Activated naive CD8-positive, alpha-beta T cell treated with anti-CD3 and anti-CD28 coated beads, Interleukin-2, amount 10 ng/mL, durations not matched to agents 7 days and 5 days (primary cell): ENCODE results near the gene ARHGAP18. TPM values are rescaled to one million over a fixed set of nuclear protein-coding genes. Genes with fewer than 3 reads are reported as not detected.

Source experiments
- ATAC-seq: fragments of 150-1000 bp; cut with Tn5 transposase; one replicate; pipeline ENCODE4 v1.10.0; 2021; ENCODE audit warnings: low read depth, moderate library complexity
- POLR2A ChIA-PET: fragments of 350-600 bp; sonication (Branson Sonifier 250); formaldehyde crosslinking; loops from one replicate; lab custom pipeline; 2021; ENCODE audit warnings: antibody characterized with exemption; lab: Charles Lee
- DNase-seq: peaks from one replicate; pipeline ENCODE4 v3.0.0; 2021
- H3K27ac Mint-ChIP-seq: one replicate; pipeline ENCODE4 v1.8.0; 2022; ENCODE audit warnings: mild to moderate bottlenecking, mixed read lengths
- H3K27me3 Mint-ChIP-seq: one replicate; pipeline ENCODE4 v1.8.0; 2022; ENCODE audit warnings: mild to moderate bottlenecking, moderate library complexity, mixed read lengths
- H3K36me3 Mint-ChIP-seq: one replicate; pipeline ENCODE4 v1.8.0; 2021; ENCODE audit warnings: mild to moderate bottlenecking, mixed read lengths
- H3K4me1 Mint-ChIP-seq: one replicate; pipeline ENCODE4 v1.8.0; 2021; ENCODE audit warnings: mixed read lengths
- H3K4me3 Mint-ChIP-seq: one replicate; pipeline ENCODE4 v1.8.0; 2022; ENCODE audit warnings: mild to moderate bottlenecking, moderate library complexity, mixed read lengths
- H3K9me3 Mint-ChIP-seq: one replicate; pipeline ENCODE4 v1.8.0; 2021; ENCODE audit warnings: mixed read lengths
- total RNA-seq, 2 experiments: library from RNA; stranded (reverse); gene quantifications; one replicate each; pipeline ENCODE4 v1.2.3, GENCODE V29; 2021

Gene ARHGAP18
- total RNA-seq, 2 experiments from 2014 or later, result 12.1 to 12.7 TPM

DNA sequence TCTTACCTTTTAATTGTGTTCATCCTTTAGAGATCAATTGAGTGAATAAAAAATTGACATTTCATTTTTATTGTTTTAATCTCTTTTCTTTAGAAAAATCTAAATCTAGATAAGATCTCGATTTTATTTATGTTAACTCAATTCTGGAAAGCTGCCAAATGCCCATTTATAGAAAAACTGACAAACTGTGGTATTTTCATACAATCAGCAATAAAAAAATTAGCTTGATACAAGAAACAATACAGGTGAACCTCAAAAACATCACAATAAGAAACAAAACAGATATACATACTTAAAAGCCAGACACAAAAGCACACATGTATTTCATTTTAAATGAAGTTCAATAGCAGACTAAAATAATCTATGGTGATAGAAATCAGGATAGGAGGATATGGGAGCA lies 30.0 kb upstream of the ARHGAP18 start:
- Mint-ChIP-seq H3K4me1 (peaks cover 12% of the 10 kb centered on the region), H3K36me3 (peaks cover 1% of the 10 kb centered on the region), H3K9me3 (no peaks in the 10 kb centered on the region), H3K27me3 (peaks cover 2% of the 10 kb centered on the region), H3K4me3 (no peak overlapping the region), H3K27ac (no peak overlapping the region)
- DNase-seq (no peak), ATAC-seq (no peak)
- POLR2A ChIA-PET, result no interaction called here

DNA sequence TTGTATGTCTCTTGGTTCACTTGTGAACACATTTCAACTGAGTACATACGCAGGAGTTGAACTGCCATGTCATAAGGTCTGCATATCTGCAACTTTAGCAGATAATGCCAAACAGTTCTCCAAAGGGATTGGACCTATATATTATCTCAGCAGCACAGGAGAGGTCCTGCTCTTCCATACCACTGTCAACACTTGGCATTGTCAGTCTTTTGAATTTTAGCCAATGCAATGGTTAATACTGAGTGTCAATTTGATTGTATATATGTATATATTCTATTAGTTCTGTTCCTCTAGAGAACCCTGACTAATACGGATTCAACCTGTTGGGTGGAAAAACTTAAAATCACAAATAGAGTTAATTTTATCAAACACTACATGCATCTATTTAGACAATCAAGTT lies 26.1 kb upstream of the ARHGAP18 start:
- peaks cover 2% of the 10 kb centered on the region for H3K27me3 Mint-ChIP-seq
- no peaks in the 10 kb centered on the region for H3K9me3 Mint-ChIP-seq
- H3K27ac Mint-ChIP-seq, result no peak overlapping the region
- DNase-seq, result no peak
- peaks cover 1% of the 10 kb centered on the region for H3K36me3 Mint-ChIP-seq
- ATAC-seq, result no peak
- no peaks in the 10 kb centered on the region for H3K4me1 Mint-ChIP-seq
- no peak overlapping the region for H3K4me3 Mint-ChIP-seq
- POLR2A ChIA-PET, result no interaction called here

DNA sequence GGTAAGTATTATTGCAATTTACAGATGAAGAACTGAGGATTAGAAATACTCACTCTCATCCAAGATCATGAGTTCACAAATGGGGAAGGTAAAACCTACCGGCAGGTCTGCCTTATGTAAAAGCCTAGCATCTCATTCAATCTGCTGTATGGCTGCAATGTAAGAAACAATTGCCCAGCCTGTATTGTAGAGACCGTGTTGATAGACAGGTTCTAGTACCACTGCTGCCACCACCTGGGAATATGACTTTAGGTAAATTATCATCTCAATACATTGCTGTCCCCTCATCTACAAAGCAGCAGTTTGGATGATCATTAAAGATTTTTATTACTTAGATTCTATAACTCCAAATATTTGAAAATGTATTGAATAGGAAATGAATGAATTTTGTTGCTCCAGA lies 23.3 kb upstream of the ARHGAP18 start:
- H3K4me1 Mint-ChIP-seq, result peaks cover 13% of the 10 kb centered on the region
- H3K9me3 Mint-ChIP-seq, result no peaks in the 10 kb centered on the region
- DNase-seq (no peak), ATAC-seq (no peak)
- no peak overlapping the region for H3K4me3 Mint-ChIP-seq
- POLR2A ChIA-PET, result no interaction called here
- H3K36me3 Mint-ChIP-seq, result peaks cover 1% of the 10 kb centered on the region
- no peak overlapping the region for H3K27ac Mint-ChIP-seq
- H3K27me3 Mint-ChIP-seq, result no peaks in the 10 kb centered on the region

DNA sequence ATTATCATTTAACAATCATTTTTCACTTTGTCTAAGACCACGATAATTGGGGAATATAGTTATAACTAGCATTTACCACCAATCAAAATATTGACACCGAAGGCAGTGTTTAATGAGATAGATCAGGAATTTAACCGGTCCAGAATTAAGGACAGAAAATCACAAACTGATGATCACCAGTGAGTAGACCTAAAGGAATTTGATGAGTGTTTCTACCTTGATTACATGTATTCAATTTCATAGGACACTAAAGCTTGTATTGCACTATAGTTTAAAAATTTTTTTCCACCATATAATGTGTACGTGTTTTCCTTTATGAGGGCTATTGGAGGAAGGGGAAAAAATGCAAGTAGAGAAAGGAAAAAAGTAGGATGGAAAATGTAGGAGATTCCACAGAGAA lies 22.6 kb upstream of the ARHGAP18 start:
- Mint-ChIP-seq H3K4me3 (no peak overlapping the region), H3K9me3 (no peaks in the 10 kb centered on the region), H3K27me3 (no peaks in the 10 kb centered on the region), H3K27ac (no peak overlapping the region), H3K36me3 (peaks cover 1% of the 10 kb centered on the region), H3K4me1 (peaks cover 13% of the 10 kb centered on the region)
- POLR2A ChIA-PET, result no interaction called here
- DNase-seq (no peak), ATAC-seq (no peak)

DNA sequence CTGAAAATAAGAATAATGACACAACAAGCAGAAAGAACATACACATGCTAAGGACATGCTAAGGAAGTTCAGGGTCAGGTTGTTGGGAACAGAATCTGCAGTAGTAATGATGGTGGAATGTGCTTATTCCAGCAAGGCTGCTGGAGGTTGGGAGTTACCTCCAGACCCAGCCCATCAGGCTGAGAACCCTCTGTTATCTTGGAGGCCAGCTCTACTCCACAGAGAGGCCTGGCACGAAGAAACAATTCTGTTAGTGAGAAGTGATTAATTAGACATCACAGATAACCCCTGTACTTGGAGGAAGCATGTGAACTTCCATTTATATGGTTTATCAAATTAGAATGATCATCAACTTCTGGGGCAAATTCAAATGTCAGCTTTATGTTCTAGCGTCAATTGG lies 22.1 kb upstream of the ARHGAP18 start:
- ATAC-seq (no peak), DNase-seq (no peak)
- H3K4me3 Mint-ChIP-seq, result no peak overlapping the region
- no peaks in the 10 kb centered on the region for H3K9me3 Mint-ChIP-seq
- H3K27me3 Mint-ChIP-seq, result no peaks in the 10 kb centered on the region
- no peak overlapping the region for H3K27ac Mint-ChIP-seq
- H3K4me1 Mint-ChIP-seq, result peaks cover 13% of the 10 kb centered on the region
- peaks cover 1% of the 10 kb centered on the region for H3K36me3 Mint-ChIP-seq
- POLR2A ChIA-PET, result no interaction called here

DNA sequence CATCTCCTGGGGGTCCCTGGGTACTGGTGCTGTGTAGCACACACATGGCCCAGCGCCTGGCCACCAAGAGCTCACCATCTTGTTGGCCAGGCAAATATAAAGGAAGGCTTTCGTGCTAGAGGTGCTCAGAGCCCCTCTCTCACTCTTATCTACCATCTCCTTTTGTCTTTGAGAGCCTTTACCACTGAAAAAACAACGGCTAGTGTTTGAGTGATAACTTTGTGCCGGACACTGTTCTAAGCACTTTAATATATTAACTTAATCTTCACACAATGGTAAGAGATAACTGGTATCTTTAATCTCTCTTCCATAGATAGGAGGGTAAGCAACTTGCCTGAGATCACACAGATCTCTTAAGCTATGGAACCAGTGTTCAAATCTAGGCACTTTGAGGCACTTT lies 21.5 kb upstream of the ARHGAP18 start:
- ATAC-seq (no peak), DNase-seq (no peak)
- H3K9me3 Mint-ChIP-seq, result no peaks in the 10 kb centered on the region
- peaks cover 1% of the 10 kb centered on the region for H3K36me3 Mint-ChIP-seq
- POLR2A ChIA-PET, result interaction anchor here (0.6 kb wide), 1 partner anchor 130 kb away, joined by 3 read pairs; no protein-coding TSS in a partner anchor
- peaks cover 13% of the 10 kb centered on the region for H3K4me1 Mint-ChIP-seq
- no peak overlapping the region for H3K27ac Mint-ChIP-seq
- H3K4me3 Mint-ChIP-seq, result no peak overlapping the region
- H3K27me3 Mint-ChIP-seq, result no peaks in the 10 kb centered on the region

DNA sequence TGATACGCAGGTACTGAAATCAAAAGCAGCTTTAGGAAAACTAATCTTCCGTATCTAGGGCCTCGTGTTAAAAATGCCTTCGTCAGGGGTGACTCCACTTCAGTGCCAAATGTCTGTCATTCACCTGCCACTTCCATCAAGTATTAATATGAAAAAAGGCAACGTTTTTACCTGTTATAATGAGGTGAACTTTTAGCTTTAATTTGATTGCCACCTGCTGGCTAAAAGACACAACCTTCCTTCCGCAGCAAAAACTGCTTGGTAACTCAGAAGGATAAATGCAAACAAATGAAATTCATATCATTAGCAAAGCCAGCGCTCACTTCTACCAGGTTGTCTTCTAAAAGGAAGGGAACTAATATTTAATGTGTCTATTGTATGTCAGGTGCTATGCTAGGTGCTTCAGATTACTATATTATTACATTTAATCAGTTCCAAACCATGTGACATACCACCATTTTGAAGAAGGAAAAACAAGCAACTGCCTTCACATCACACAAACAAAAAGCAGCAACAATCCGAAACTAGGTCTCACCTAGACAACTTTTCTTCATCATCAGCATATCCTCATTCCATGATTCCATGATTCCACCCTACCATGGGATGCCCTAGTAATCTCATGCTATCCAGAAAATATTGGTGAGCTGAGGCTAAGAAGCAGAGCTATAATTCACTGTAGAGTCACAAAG lies 20.6 kb upstream of the ARHGAP18 start:
- no peaks in the 10 kb centered on the region for H3K9me3 Mint-ChIP-seq
- peak overlapping the region; percentile 28 for H3K27ac Mint-ChIP-seq

DNA sequence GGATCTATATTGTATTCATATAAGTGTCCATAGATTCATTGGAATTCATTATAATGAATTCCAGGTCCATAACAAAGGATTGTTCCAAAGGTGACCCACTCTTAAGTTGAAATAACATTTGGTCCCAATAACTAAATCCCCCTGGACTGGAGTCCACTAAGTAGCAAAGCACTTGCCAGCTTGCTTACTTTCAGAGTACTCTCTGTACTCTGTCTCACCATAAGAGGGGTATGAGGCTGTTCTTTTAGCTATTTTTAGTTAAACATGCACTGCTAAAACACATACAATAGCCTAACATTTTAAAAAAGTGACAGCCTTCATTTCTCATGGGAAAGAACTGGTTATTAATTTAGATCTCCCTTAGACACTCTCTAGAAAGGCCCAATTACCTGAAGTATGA lies 16.7 kb upstream of the ARHGAP18 start:
- Mint-ChIP-seq H3K4me3 (no peak overlapping the region), H3K4me1 (peaks cover 17% of the 10 kb centered on the region), H3K27ac (no peak overlapping the region), H3K27me3 (no peaks in the 10 kb centered on the region), H3K9me3 (no peaks in the 10 kb centered on the region), H3K36me3 (no peaks in the 10 kb centered on the region)
- ATAC-seq (no peak), DNase-seq (no peak)
- POLR2A ChIA-PET, result no interaction called here

More for the DNA sequence above, 20.6 kb upstream of the ARHGAP18 start:
- no peak overlapping the region for H3K4me3 Mint-ChIP-seq
- no peaks in the 10 kb centered on the region for H3K27me3 Mint-ChIP-seq
- DNase-seq (no peak), ATAC-seq (peak; percentile 47)
- H3K36me3 Mint-ChIP-seq, result peaks cover 1% of the 10 kb centered on the region
- POLR2A ChIA-PET, result interaction anchor here (0.6 to 0.9 kb wide), 2 partner anchors 129 to 133 kb away, joined by 3 to 4 read pairs; no protein-coding TSS in a partner anchor
- peaks cover 13% of the 10 kb centered on the region for H3K4me1 Mint-ChIP-seq

DNA sequence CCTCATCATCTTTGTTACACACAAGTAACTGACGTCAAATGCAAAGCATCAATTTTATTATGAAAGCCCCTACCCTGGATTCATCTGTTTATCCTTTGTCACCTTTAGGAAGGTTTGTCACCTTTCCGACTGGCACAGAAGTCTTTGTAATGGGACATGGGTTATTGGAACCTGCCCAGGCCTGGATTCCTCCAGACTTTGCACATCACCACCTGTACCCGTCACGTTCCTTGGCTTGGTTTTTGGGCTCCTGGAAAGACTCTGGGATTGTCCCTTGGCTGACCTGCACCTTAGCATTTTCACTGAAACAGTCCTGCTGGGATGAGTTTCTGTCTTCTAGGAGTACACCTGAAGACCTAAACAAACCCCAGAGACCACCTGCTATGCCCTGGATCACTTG lies 15.4 kb upstream of the ARHGAP18 start:
- DNase-seq (no peak), ATAC-seq (no peak)
- Mint-ChIP-seq H3K36me3 (no peaks in the 10 kb centered on the region), H3K27ac (no peak overlapping the region), H3K4me1 (peaks cover 9% of the 10 kb centered on the region), H3K27me3 (no peaks in the 10 kb centered on the region), H3K4me3 (no peak overlapping the region), H3K9me3 (no peaks in the 10 kb centered on the region)
- POLR2A ChIA-PET, result no interaction called here

DNA sequence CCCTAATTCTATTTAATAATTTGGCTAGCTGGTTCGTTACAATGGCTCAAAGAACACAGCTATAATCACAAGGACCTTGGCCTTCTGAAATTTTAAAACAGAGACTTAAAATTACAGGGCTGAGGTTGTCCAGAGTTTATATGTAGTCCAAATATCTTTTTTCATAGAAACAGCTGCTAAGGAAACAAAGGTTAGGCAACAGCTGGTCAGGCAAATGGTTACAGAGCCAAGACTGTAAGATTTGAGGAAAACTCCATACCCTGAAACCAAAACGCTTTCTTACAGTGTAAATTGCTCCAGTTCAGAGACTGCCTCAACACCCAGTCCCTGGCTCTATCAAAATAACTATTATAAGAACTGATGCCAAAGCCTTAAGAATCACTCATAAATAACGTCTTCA lies 9.7 kb upstream of the ARHGAP18 start:
- Mint-ChIP-seq H3K9me3 (no peaks in the 10 kb centered on the region), H3K36me3 (no peaks in the 10 kb centered on the region), H3K27ac (no peak overlapping the region), H3K4me3 (no peak overlapping the region), H3K4me1 (peaks cover 5% of the 10 kb centered on the region), H3K27me3 (peaks cover 3% of the 10 kb centered on the region)
- no peak for DNase-seq
- POLR2A ChIA-PET, result no interaction called here
- ATAC-seq, result no peak

DNA sequence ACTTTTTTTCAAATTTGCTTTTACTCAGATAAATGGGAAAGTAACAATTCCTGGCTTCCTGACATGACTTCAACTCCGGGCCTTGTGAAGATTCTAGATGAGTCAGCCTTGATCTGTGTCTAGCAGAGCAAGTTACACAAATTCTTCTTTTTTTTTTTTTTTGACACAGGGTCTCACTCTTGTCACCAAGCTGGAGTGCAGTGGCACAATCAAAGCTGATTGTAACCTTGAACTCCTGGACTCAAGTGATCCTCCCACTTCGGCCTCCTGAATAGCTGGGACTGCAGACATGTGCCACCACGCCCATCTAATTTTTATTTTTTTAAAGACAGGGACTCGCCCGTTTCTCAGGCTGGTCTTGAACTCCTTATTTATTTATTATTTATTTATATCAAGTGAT lies 7.3 kb upstream of the ARHGAP18 start:
- H3K27me3 Mint-ChIP-seq, result peaks cover 5% of the 10 kb centered on the region

DNA sequence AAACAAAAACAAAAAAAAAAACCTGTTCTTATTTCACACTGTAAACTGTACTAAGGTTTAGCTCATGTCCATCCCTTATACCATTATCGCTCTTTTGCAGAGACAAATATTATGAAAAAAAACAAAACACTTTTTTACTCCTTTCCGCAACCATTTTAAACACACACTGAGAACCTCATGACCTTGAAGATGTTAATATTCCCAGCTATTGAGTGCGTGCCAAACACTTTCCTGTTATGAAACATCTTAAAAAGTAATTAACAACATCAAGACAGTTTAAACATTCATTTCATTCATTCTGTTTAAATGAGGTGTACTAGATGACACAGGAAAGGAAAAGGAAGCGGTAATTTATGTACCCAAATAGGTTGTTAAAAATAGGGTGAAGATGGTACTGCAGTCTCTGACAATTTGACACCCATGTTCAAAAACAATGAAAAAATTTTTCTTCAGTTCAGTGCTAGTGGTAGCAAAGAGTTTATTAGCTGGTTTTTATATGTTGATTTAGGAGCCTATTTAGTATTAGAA lies 3.9 kb upstream of the ARHGAP18 start:
- DNase-seq, result no peak
- H3K4me1 Mint-ChIP-seq, result peaks cover 25% of the 10 kb centered on the region
- H3K27ac Mint-ChIP-seq, result no peak overlapping the region
- H3K27me3 Mint-ChIP-seq, result peaks cover 5% of the 10 kb centered on the region
- no peaks in the 10 kb centered on the region for H3K9me3 Mint-ChIP-seq
- POLR2A ChIA-PET, result interaction anchor here (0.7 to 1.0 kb wide), 2 partner anchors 30 to 38 kb away, joined by 3 to 4 read pairs; no protein-coding TSS in a partner anchor
- H3K36me3 Mint-ChIP-seq, result no peaks in the 10 kb centered on the region
- no peak overlapping the region for H3K4me3 Mint-ChIP-seq
- no peak for ATAC-seq

More for the DNA sequence above, 7.3 kb upstream of the ARHGAP18 start:
- Mint-ChIP-seq H3K36me3 (no peaks in the 10 kb centered on the region), H3K27ac (no peak overlapping the region), H3K4me3 (no peak overlapping the region), H3K9me3 (no peaks in the 10 kb centered on the region), H3K4me1 (peaks cover 6% of the 10 kb centered on the region)
- POLR2A ChIA-PET, result no interaction called here
- no peak for DNase-seq
- no peak for ATAC-seq

DNA sequence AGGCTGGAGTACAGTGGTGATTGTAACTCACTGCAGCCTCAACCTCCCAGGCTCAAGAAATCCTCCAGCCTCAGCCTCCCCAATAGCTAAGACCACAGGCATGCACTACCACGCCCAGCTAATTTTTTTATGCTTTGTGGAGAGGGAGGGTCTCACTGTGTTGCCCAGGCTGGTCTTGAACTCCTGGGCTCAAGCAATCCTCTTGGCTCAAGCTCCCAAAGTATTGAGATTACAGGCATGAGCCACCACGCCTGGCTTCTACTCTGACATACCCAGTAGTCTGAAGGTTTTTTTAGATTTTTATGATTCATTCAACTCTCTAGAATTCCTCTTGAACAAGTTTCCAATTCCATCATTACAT lies 1.3 kb upstream of the ARHGAP18 start:
- ATAC-seq (no peak), DNase-seq (no peak)
- Mint-ChIP-seq H3K36me3 (peaks cover 5% of the 10 kb centered on the region), H3K4me1 (peaks cover 39% of the 10 kb centered on the region), H3K9me3 (no peaks in the 10 kb centered on the region), H3K27ac (no peak overlapping the region), H3K4me3 (no peak overlapping the region), H3K27me3 (peaks cover 5% of the 10 kb centered on the region)
- POLR2A ChIA-PET, result interaction anchor here (0.7 kb wide), 1 partner anchor 34 kb away, joined by 3 read pairs; no protein-coding TSS in a partner anchor
